LoVo (cell line): ENCODE measurements around the gene MAP9.
"Not testable (repeated sequence)": the region's sequence is repeated elsewhere in the genome, so short reads cannot be mapped to it uniquely, and the experiment has no call there.

Experiments
- DNase-seq: peaks from one replicate; pipeline ENCODE4 v3.0.0-alpha.2; 2016; ENCODE audit warnings: low spot score

The MAP9 gene

GRCh38 chr4:155376387-155377268, at the start of gene MAP9:
MAP9 (minus strand) TSS chr4:155376965; CDS start chr4:155375850, 1,115 bp downstream.
- no peak for DNase-seq

- not testable (repeated sequence) for DNase-seq
Measured at GRCh38 chr4:155424778-155425177, 48.0 kb upstream of the MAP9 start.

GRCh38 chr4:155423671-155424070, 46.9 kb upstream of the MAP9 start:
- no peak for DNase-seq

- DNase-seq: no peak
Measured at GRCh38 chr4:155419266-155419665, 42.5 kb upstream of the MAP9 start.

- DNase-seq: no peak
Measured at GRCh38 chr4:155415662-155416061, 38.9 kb upstream of the MAP9 start.

- DNase-seq: no peak
Measured at GRCh38 chr4:155413451-155413850, 36.7 kb upstream of the MAP9 start.

GRCh38 chr4:155411546-155411945, 34.8 kb upstream of the MAP9 start:
- DNase-seq: no peak

- no peak for DNase-seq
Measured at GRCh38 chr4:155408796-155409195, 32.0 kb upstream of the MAP9 start.

- no peak for DNase-seq
Measured at GRCh38 chr4:155407480-155407879, 30.7 kb upstream of the MAP9 start.

- no peak for DNase-seq
Measured at GRCh38 chr4:155405059-155405458, 28.3 kb upstream of the MAP9 start.

GRCh38 chr4:155403886-155404285, 27.1 kb upstream of the MAP9 start:
- peak; percentile 50 for DNase-seq

GRCh38 chr4:155402941-155403340, 26.2 kb upstream of the MAP9 start:
- DNase-seq: no peak

GRCh38 chr4:155400893-155401292, 24.1 kb upstream of the MAP9 start:
- DNase-seq: no peak

GRCh38 chr4:155399974-155400697, 23.4 kb upstream of the MAP9 start:
- DNase-seq: no peak

- DNase-seq: peak; percentile 64
Measured at GRCh38 chr4:155392481-155393184, 15.9 kb upstream of the MAP9 start.

- no peak for DNase-seq
Measured at GRCh38 chr4:155391932-155392331, 15.2 kb upstream of the MAP9 start.

- no peak for DNase-seq
Measured at GRCh38 chr4:155388162-155388561, 11.4 kb upstream of the MAP9 start.

GRCh38 chr4:155383541-155383940, 6.8 kb upstream of the MAP9 start:
- DNase-seq: no peak

GRCh38 chr4:155377276-155377675, 511 bp upstream of the MAP9 start:
- no peak for DNase-seq

GRCh38 chr4:155371432-155372043, 5.2 kb downstream of the MAP9 start:
- peak; percentile 25 for DNase-seq

- DNase-seq: no peak
Measured at GRCh38 chr4:155367608-155368007, 9.2 kb downstream of the MAP9 start.

GRCh38 chr4:155353923-155354540, 22.7 kb downstream of the MAP9 start:
- peak; percentile 64 for DNase-seq
